ENCODE results near the gene GPR143. TPM values are rescaled to one million over a fixed set of nuclear protein-coding genes. Genes with fewer than 3 reads are reported as not detected.

GPR143 gene
- total and polyA plus RNA-seq, 9 donors = 0.39 to 1.5 (median 0.69) TPM

DNA sequence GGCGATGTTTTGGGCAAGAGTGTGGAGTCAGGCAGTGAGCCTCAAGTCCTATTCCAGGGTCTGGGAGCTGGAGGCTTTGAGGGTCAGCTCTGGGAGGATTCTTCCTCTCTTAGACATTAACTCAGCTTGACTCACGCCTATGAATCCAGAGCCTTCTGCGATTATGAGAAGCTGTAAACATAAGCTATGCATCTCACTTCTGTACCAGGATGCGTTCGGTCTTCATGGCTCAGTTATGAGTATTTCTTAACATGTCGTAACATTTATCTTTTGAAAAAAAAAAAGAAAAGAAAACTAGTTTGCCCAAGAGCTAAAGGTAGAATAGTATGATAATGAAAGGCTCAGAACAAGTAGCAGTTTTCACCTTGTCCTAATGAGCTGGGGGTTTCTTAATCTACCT is 25.2 kb upstream of the GPR143 start:
- peaks cover 2% of the 10 kb centered on the region for H3K4me1 ChIP-seq (ENCODE audit: control insufficient read depth, insufficient read depth, low read length)
- WGBS (ENCODE audit: insufficient coverage) = no CpG with 5 or more reads among the region's 6 CpGs
- H3K27me3 ChIP-seq (ENCODE audit: control insufficient read depth, insufficient read depth, low read length) = peaks cover 45% of the 10 kb centered on the region
- H3K9me3 ChIP-seq (replicated peaks; ENCODE audit: control insufficient read depth, low read depth, low read length) = peaks cover 8% of the 10 kb centered on the region
- DNase-seq = no peak
- no peak overlapping the region for H3K4me3 ChIP-seq (ENCODE audit: low read length)
- no peak overlapping the region for H3K27ac ChIP-seq (ENCODE audit: low read length)
- no peaks in the 10 kb centered on the region for H3K36me3 ChIP-seq (ENCODE audit: control insufficient read depth, insufficient read depth, low read length)

- Histone ChIP-seq H3K36me3 (ENCODE audit: control insufficient read depth, insufficient read depth, low read length) (no peaks in the 10 kb centered on the region), H3K4me3 (ENCODE audit: low read length) (no peak overlapping the region), H3K4me1 (ENCODE audit: control insufficient read depth, insufficient read depth, low read length) (peaks cover 2% of the 10 kb centered on the region), H3K27me3 (ENCODE audit: control insufficient read depth, insufficient read depth, low read length) (peaks cover 49% of the 10 kb centered on the region), H3K27ac (ENCODE audit: low read length) (no peak overlapping the region), H3K9me3 (replicated peaks; ENCODE audit: control insufficient read depth, low read depth, low read length) (peaks cover under 1% of the 10 kb centered on the region)
- 33% methylated on average over 3 of the region's 5 CpGs for WGBS (ENCODE audit: insufficient coverage)
- no peak for DNase-seq
Measured at GRCh38 chrX:9789555-9789954, 23.9 kb upstream of the GPR143 start.

GRCh38 chrX:9788911-9789310 is 23.3 kb upstream of the GPR143 start:
- Histone ChIP-seq H3K27me3 (ENCODE audit: control insufficient read depth, insufficient read depth, low read length) (peaks cover 51% of the 10 kb centered on the region), H3K4me3 (ENCODE audit: low read length) (no peak overlapping the region), H3K36me3 (ENCODE audit: control insufficient read depth, insufficient read depth, low read length) (no peaks in the 10 kb centered on the region), H3K9me3 (replicated peaks; ENCODE audit: control insufficient read depth, low read depth, low read length) (no peaks in the 10 kb centered on the region), H3K27ac (ENCODE audit: low read length) (no peak overlapping the region), H3K4me1 (ENCODE audit: control insufficient read depth, insufficient read depth, low read length) (peaks cover 2% of the 10 kb centered on the region)
- no CpG with 5 or more reads among the region's 2 CpGs for WGBS (ENCODE audit: insufficient coverage)
- no peak for DNase-seq

- WGBS (ENCODE audit: insufficient coverage) = 9% methylated on average over 30 of the region's 45 CpGs
- Histone ChIP-seq H3K4me3 (ENCODE audit: low read length) (peak overlapping the region; percentile 34), H3K36me3 (ENCODE audit: control insufficient read depth, insufficient read depth, low read length) (no peaks in the 10 kb centered on the region), H3K4me1 (ENCODE audit: control insufficient read depth, insufficient read depth, low read length) (peaks cover 2% of the 10 kb centered on the region), H3K27me3 (ENCODE audit: control insufficient read depth, insufficient read depth, low read length) (peaks cover 50% of the 10 kb centered on the region), H3K9me3 (replicated peaks; ENCODE audit: control insufficient read depth, low read depth, low read length) (no peaks in the 10 kb centered on the region), H3K27ac (ENCODE audit: low read length) (no peak overlapping the region)
- DNase-seq = no peak
Measured at GRCh38 chrX:9786798-9787635, 21.4 kb upstream of the GPR143 start.

- H3K36me3 ChIP-seq (ENCODE audit: control insufficient read depth, insufficient read depth, low read length) = no peaks in the 10 kb centered on the region
- peak; percentile 38 for DNase-seq
- 4% methylated on average over 97 of the region's 132 CpGs for WGBS (ENCODE audit: insufficient coverage)
- peak within 1 kb of the TSS; percentile 34 for H3K4me3 ChIP-seq (ENCODE audit: low read length)
- H3K27me3 ChIP-seq (ENCODE audit: control insufficient read depth, insufficient read depth, low read length) = peaks cover 50% of the 10 kb centered on the region
- H3K27ac ChIP-seq (ENCODE audit: low read length) = no peak within 1 kb of the TSS
- H3K9me3 ChIP-seq (replicated peaks; ENCODE audit: control insufficient read depth, low read depth, low read length) = no peaks in the 10 kb centered on the region
- H3K4me1 ChIP-seq (ENCODE audit: control insufficient read depth, insufficient read depth, low read length) = peaks cover 2% of the 10 kb centered on the region
Measured at GRCh38 chrX:9785944-9786797, 20.5 kb upstream of the GPR143 start, which contains the start of gene SHROOM2. TSS of gene SHROOM2 (plus strand) at chrX:9786429. CDS start at chrX:9786546, 117 bp downstream.

DNA sequence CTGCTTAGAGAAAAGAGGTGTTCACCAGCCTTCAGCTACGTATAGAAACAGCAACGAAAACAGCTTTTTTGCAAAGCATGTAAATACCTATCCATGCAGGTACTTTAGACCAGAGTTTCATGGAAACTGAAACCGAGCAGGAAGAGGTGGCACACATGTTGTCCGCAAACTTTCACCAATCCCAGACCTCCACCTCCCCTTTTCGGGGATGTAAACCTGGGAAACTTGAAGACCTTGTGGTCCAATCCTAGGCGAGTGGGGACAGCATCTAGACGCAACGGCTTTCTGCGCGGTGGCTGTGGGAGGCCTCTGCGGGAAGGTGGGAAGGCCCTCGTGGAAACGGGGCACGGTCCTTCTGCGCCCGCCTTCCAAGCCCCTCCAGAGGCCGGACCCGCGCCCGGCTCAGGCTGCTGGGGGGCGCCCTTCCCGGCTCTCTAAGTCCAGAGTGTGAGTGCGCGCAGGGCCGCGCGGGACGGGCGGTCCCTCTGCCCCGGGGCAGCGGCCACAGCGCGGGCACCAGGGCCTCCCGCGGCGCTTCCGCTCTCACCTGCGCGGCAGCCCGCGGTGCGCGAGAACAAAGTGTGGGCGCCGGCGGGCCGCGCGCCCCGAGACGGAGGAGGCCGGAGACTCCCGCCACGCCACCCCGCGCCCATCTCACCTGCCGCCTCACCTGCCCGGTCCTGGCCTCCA is 19.8 kb upstream of the GPR143 start:
- no peak for DNase-seq
- H3K27me3 ChIP-seq (ENCODE audit: control insufficient read depth, insufficient read depth, low read length) = peaks cover 46% of the 10 kb centered on the region
- no peak overlapping the region for H3K27ac ChIP-seq (ENCODE audit: low read length)
- H3K36me3 ChIP-seq (ENCODE audit: control insufficient read depth, insufficient read depth, low read length) = no peaks in the 10 kb centered on the region
- peaks cover 2% of the 10 kb centered on the region for H3K4me1 ChIP-seq (ENCODE audit: control insufficient read depth, insufficient read depth, low read length)
- no peaks in the 10 kb centered on the region for H3K9me3 ChIP-seq (replicated peaks; ENCODE audit: control insufficient read depth, low read depth, low read length)
- H3K4me3 ChIP-seq (ENCODE audit: low read length) = peak overlapping the region; percentile 19
- 11% methylated on average over 52 of the region's 58 CpGs for WGBS (ENCODE audit: insufficient coverage)

DNA sequence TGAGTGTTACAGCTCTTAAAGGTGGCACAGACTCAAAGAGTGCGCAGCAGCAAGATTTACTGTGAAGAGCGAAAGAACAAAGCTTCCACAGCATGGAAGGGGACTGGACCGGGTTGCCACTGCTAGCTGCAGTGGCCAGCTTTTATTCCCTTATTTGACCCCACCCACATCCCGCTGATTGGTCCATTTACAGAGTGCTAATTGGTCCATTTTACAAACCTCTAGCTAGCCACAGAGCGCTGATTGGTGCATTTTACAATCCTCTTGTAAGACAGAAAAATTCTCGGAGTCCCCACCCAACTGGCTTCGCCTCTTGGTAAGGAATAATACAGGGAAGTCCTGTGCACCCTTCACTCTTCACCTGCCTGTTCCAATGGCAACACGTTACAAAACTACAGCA is 18.7 kb upstream of the GPR143 start:
- Histone ChIP-seq H3K36me3 (ENCODE audit: control insufficient read depth, insufficient read depth, low read length) (no peaks in the 10 kb centered on the region), H3K4me1 (ENCODE audit: control insufficient read depth, insufficient read depth, low read length) (peaks cover 2% of the 10 kb centered on the region), H3K4me3 (ENCODE audit: low read length) (no peak overlapping the region), H3K27ac (ENCODE audit: low read length) (no peak overlapping the region), H3K27me3 (ENCODE audit: control insufficient read depth, insufficient read depth, low read length) (peaks cover 39% of the 10 kb centered on the region), H3K9me3 (replicated peaks; ENCODE audit: control insufficient read depth, low read depth, low read length) (no peaks in the 10 kb centered on the region)
- 96% methylated on average over 8 of the region's 8 CpGs for WGBS (ENCODE audit: insufficient coverage)
- no peak for DNase-seq

- H3K4me1 ChIP-seq (ENCODE audit: control insufficient read depth, insufficient read depth, low read length) = peaks cover under 1% of the 10 kb centered on the region
- H3K27me3 ChIP-seq (ENCODE audit: control insufficient read depth, insufficient read depth, low read length) = peaks cover 23% of the 10 kb centered on the region
Measured at GRCh38 chrX:9781941-9782340, 16.3 kb upstream of the GPR143 start.

DNA sequence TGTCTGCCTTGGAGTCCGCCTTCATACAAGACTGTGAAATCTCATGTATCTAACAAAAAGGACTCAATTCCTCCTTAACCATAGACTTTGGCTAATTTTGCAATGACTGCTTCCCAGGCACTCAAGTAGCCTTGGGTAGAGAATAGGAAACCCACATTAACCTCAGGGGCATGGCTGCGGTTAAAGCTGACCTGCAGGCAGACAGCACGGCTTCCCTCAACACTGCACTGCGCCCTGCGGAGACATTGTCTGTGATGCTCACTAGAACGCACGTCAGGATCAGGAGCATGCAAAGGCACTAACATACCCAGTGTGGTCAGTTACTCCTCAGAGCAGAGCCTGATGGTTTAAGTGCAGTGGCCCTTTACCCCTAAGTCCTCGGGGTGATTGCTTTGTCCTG is 10.3 kb upstream of the GPR143 start:
- Histone ChIP-seq H3K4me1 (ENCODE audit: control insufficient read depth, insufficient read depth, low read length) (no peaks in the 10 kb centered on the region), H3K9me3 (replicated peaks; ENCODE audit: control insufficient read depth, low read depth, low read length) (no peaks in the 10 kb centered on the region), H3K36me3 (ENCODE audit: control insufficient read depth, insufficient read depth, low read length) (no peaks in the 10 kb centered on the region), H3K27ac (ENCODE audit: low read length) (no peak overlapping the region), H3K4me3 (ENCODE audit: low read length) (no peak overlapping the region), H3K27me3 (ENCODE audit: control insufficient read depth, insufficient read depth, low read length) (peaks cover 29% of the 10 kb centered on the region)
- no peak for DNase-seq
- WGBS (ENCODE audit: insufficient coverage) = 73% methylated on average over 4 of the region's 8 CpGs

More at GRCh38 chrX:9781941-9782340, 16.3 kb upstream of the GPR143 start:
- no peaks in the 10 kb centered on the region for H3K9me3 ChIP-seq (replicated peaks; ENCODE audit: control insufficient read depth, low read depth, low read length)
- H3K36me3 ChIP-seq (ENCODE audit: control insufficient read depth, insufficient read depth, low read length) = no peaks in the 10 kb centered on the region
- DNase-seq = no peak
- H3K27ac ChIP-seq (ENCODE audit: low read length) = no peak overlapping the region
- no peak overlapping the region for H3K4me3 ChIP-seq (ENCODE audit: low read length)
- WGBS (ENCODE audit: insufficient coverage) = 80% methylated on average over 1 of the region's 7 CpGs

DNA sequence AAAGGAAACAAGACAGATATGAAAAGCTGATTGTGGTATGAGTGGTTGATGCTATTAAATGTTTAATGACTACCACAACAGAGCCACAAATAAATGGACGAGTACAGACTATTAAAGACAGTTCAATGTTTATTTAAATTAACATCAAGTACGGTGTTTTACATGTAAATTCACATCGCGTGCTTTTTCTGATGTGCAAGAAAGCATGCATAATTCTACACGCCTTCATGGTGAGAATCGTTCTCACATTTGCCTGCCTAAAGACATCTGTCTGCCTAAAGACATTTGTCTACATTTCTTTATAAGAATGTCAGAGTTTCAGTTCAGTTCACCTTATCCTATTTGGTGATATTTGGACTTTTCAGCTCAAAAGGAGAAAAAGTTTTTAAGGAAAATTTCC is 7.3 kb upstream of the GPR143 start:
- no peaks in the 10 kb centered on the region for H3K36me3 ChIP-seq (ENCODE audit: control insufficient read depth, insufficient read depth, low read length)
- H3K27me3 ChIP-seq (ENCODE audit: control insufficient read depth, insufficient read depth, low read length) = peaks cover 29% of the 10 kb centered on the region
- no CpG with 5 or more reads among the region's 6 CpGs for WGBS (ENCODE audit: insufficient coverage)
- no peak for DNase-seq
- no peak overlapping the region for H3K27ac ChIP-seq (ENCODE audit: low read length)
- no peaks in the 10 kb centered on the region for H3K4me1 ChIP-seq (ENCODE audit: control insufficient read depth, insufficient read depth, low read length)
- no peaks in the 10 kb centered on the region for H3K9me3 ChIP-seq (replicated peaks; ENCODE audit: control insufficient read depth, low read depth, low read length)
- no peak overlapping the region for H3K4me3 ChIP-seq (ENCODE audit: low read length)
